Keratinocyte (primary cell): ENCODE results near the gene DPYSL5. TPM values are rescaled to one million over a fixed set of nuclear protein-coding genes. Genes with fewer than 3 reads are reported as not detected.

Source experiments
- DNase-seq: peaks from one replicate; pipeline ENCODE4 v3.0.0-alpha.2; 2011; ENCODE audit warnings: low read depth, missing footprints, low spot score
- FAIRE-seq: peaks from 2 replicates; lab custom pipeline; 2011; peaks lifted over from hg19 to GRCh38; lab: Jason Lieb, UNC
- H2AFZ ChIP-seq: 2 replicates; pipeline ENCODE4 v1.6.0; 2012; ENCODE audit warnings: low read length, control low read depth, inconsistent platforms; ENCODE audit not compliant: control insufficient read depth
- H3K27ac ChIP-seq: 2 replicates; pipeline ENCODE4 v1.5.1; 2011; ENCODE audit warnings: low read length; ENCODE audit not compliant: control insufficient read depth, insufficient read depth
- H3K27me3 ChIP-seq: 3 replicates; pipeline ENCODE4 v1.6.0; 2011; ENCODE audit warnings: low read length; ENCODE audit not compliant: control insufficient read depth, insufficient read depth; ENCODE audit errors: extremely low read depth
- H3K36me3 ChIP-seq, 2 experiments: 2 replicates in 1 of 2; 3 replicates in 1 of 2; pipeline ENCODE4 v1.5.1; 2011; ENCODE audit warnings: low read length in 2 of 2, mild to moderate bottlenecking in 1 of 2; ENCODE audit not compliant: control insufficient read depth in 2 of 2, insufficient read depth in 2 of 2; ENCODE audit errors: extremely low read depth in 1 of 2
- H3K4me1 ChIP-seq: 3 replicates; pipeline ENCODE4 v1.5.1; 2011; ENCODE audit warnings: low read length; ENCODE audit not compliant: control insufficient read depth, insufficient read depth; ENCODE audit errors: extremely low read depth
- H3K4me2 ChIP-seq: 3 replicates; pipeline ENCODE4 v1.6.0; 2011; ENCODE audit warnings: low read depth, low read length; ENCODE audit not compliant: control insufficient read depth, insufficient read depth; ENCODE audit errors: extremely low read depth
- H3K4me3 ChIP-seq, 3 experiments: fragments of 200-600 bp in 1 of 3; sonication (generic) in 1 of 3; 2 replicates in 2 of 3; 3 replicates in 1 of 3; pipeline ENCODE4 v1.5.1; 2011 to 2016; ENCODE audit warnings: low read length in 3 of 3, mild to moderate bottlenecking in 3 of 3, control low read depth in 2 of 3, inconsistent platforms in 1 of 3, low read depth in 1 of 3, mixed read lengths in 1 of 3, mixed run types in 1 of 3, moderate library complexity in 1 of 3; ENCODE audit not compliant: control insufficient read depth in 2 of 3, insufficient read depth in 2 of 3; ENCODE audit errors: extremely low read depth in 1 of 3
- H3K79me2 ChIP-seq: 2 replicates; pipeline ENCODE4 v1.6.0; 2012; ENCODE audit warnings: low read length; ENCODE audit not compliant: control insufficient read depth, insufficient read depth
- H3K9ac ChIP-seq: 3 replicates; pipeline ENCODE4 v1.6.0; 2011; ENCODE audit warnings: low read length; ENCODE audit not compliant: control insufficient read depth, insufficient read depth; ENCODE audit errors: extremely low read depth
- H3K9me1 ChIP-seq: 3 replicates; pipeline ENCODE4 v1.6.0; 2011; ENCODE audit warnings: low read length; ENCODE audit not compliant: control insufficient read depth, insufficient read depth; ENCODE audit errors: extremely low read depth
- H3K9me3 ChIP-seq: 2 replicates; pipeline ENCODE4 v1.5.1; 2012; ENCODE audit warnings: low read depth, low read length; ENCODE audit not compliant: control insufficient read depth
- H4K20me1 ChIP-seq: 3 replicates; pipeline ENCODE4 v1.6.0; 2011; ENCODE audit warnings: low read length; ENCODE audit not compliant: control insufficient read depth, insufficient read depth; ENCODE audit errors: extremely low read depth
- EZH2 ChIP-seq: IDR thresholded peaks from one replicate; pipeline ENCODE4 v1.6.1; 2012; ENCODE audit warnings: inconsistent platforms, mild to moderate bottlenecking, low read length, moderate library complexity
- dilution Hi-C: fragments of 300-500 bp; cut with MboI; formaldehyde crosslinking; loops from one replicate; pipeline ENCODE4 v1.7.0; 2020; ENCODE audit warnings: low sequenced_read_pairs; ENCODE audit not compliant: extremely low pct_ligation_motif_present
- polyA plus RNA-seq, 5 experiments: library from polyadenylated mRNA; depleted of rRNA in 3 of 5; stranded (reverse) in 3 of 5; stranded (forward) in 1 of 5; unstranded in 1 of 5; fragments of >200 nt; gene quantifications; 1 replicate in 1 of 5; 2 replicates in 3 of 5; 3 replicates in 1 of 5; pipeline versions ENCODE4 v1.2.1 to v1.2.3, GENCODE V29; 2011 to 2012; ENCODE audit warnings: missing spikeins in 2 of 5, low read depth in 1 of 5, low replicate concordance in 1 of 5
- TF ChIP-seq, protein P1 (sequence below), 3 experiments: IDR thresholded peaks in 1 of 3; conservative IDR thresholded peaks in 1 of 3; optimal IDR thresholded peaks in 1 of 3; 2 replicates in 2 of 3; 3 replicates in 1 of 3; pipeline versions ENCODE3 to v1.5.1; 2011; ENCODE audit warnings: low read length in 3 of 3, mild to moderate bottlenecking in 3 of 3, moderate library complexity in 2 of 3, control low read depth in 1 of 3, inconsistent platforms in 1 of 3; ENCODE audit not compliant: insufficient read depth in 2 of 3; ENCODE audit errors: extremely low read depth in 1 of 3

Gene DPYSL5
- polyA plus RNA-seq, 1 donor (not counting 4 experiments of a cell fraction or from before 2014, with no cell fraction given): not detected

DNA sequence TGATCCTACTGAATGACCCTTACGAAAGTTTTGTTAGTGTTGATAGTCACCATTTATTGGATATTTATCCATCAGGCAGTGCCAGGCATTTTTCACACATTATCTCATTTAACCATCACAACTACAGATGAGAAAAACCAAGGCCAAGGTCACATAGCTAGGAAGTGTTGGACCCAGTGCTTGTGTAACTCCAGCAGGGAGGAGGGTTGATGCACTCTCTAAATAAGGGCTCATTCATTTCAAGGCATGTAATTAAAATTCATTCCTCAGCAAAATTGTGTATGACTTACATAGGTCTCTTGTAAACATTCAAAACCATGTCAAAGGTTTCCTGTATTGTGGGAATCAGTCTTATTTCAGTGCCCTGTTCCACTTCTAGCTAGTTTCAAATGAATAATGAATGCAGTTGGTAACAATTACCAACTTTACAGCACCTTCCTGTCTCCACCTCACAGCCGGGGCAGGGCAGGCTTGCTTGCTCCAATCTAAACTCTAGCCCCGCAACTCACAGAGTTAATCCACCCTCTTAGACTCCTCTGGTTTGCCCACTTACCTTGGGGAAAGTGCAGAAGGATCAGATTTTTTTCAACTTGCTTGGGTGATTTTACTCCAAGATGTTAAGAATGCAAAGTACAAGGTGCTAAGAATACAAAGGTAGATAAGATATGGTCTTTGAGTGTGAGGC is 116.7 kb downstream of the DPYSL5 start:
- Histone ChIP-seq H2AFZ (no peak overlapping the region), H3K79me2 (no peaks in the 10 kb centered on the region), H3K9me1 (no peaks in the 10 kb centered on the region), H4K20me1 (no peaks in the 10 kb centered on the region), H3K27me3 (peaks cover 7% of the 10 kb centered on the region), H3K9ac (no peak overlapping the region), H3K4me2 (no peak overlapping the region), H3K4me3 (no peak overlapping the region), H3K36me3 (no peaks in the 10 kb centered on the region), H3K9me3 (no peaks in the 10 kb centered on the region), H3K4me1 (no peaks in the 10 kb centered on the region), H3K27ac (no peak overlapping the region)
- dilution Hi-C loops: no loop called here
- DNase-seq: no peak
- FAIRE-seq: no peak
- no peak for TF ChIP-seq EZH2
- TF ChIP-seq, protein P1, sequence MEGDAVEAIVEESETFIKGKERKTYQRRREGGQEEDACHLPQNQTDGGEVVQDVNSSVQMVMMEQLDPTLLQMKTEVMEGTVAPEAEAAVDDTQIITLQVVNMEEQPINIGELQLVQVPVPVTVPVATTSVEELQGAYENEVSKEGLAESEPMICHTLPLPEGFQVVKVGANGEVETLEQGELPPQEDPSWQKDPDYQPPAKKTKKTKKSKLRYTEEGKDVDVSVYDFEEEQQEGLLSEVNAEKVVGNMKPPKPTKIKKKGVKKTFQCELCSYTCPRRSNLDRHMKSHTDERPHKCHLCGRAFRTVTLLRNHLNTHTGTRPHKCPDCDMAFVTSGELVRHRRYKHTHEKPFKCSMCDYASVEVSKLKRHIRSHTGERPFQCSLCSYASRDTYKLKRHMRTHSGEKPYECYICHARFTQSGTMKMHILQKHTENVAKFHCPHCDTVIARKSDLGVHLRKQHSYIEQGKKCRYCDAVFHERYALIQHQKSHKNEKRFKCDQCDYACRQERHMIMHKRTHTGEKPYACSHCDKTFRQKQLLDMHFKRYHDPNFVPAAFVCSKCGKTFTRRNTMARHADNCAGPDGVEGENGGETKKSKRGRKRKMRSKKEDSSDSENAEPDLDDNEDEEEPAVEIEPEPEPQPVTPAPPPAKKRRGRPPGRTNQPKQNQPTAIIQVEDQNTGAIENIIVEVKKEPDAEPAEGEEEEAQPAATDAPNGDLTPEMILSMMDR (optimal IDR thresholded peaks at IDR 0.05 in 1 of 3, IDR thresholded peaks at IDR 0.05 in 1 of 3, conservative IDR thresholded peaks at IDR 0.05 in 1 of 3; ENCODE audit: extremely low read depth in 1 of 3, insufficient read depth in 2 of 3, low read length in 3 of 3): no peak

GRCh38 chr2:26968001-26968400 is 120.1 kb downstream of the DPYSL5 start:
- H3K4me3 ChIP-seq: no peak overlapping the region
- peaks cover 20% of the 10 kb centered on the region for H3K4me1 ChIP-seq
- H2AFZ ChIP-seq: no peak overlapping the region
- FAIRE-seq: no peak
- TF ChIP-seq EZH2: no peak
- TF ChIP-seq, protein P1 (optimal IDR thresholded peaks at IDR 0.05 in 1 of 3, IDR thresholded peaks at IDR 0.05 in 1 of 3, conservative IDR thresholded peaks at IDR 0.05 in 1 of 3; ENCODE audit: extremely low read depth in 1 of 3, insufficient read depth in 2 of 3, low read length in 3 of 3): no peak
- H3K27ac ChIP-seq: no peak overlapping the region
- no peaks in the 10 kb centered on the region for H3K36me3 ChIP-seq
- H3K9me1 ChIP-seq: no peaks in the 10 kb centered on the region
- no peak overlapping the region for H3K9ac ChIP-seq
- H3K79me2 ChIP-seq: no peaks in the 10 kb centered on the region
- peaks cover 8% of the 10 kb centered on the region for H3K27me3 ChIP-seq
- DNase-seq: no peak
- no peak overlapping the region for H3K4me2 ChIP-seq
- H4K20me1 ChIP-seq: no peaks in the 10 kb centered on the region
- no peaks in the 10 kb centered on the region for H3K9me3 ChIP-seq
- dilution Hi-C loops: no loop called here
